HepG2 (cell line): Measurements from ENCODE around the gene SHANK3. TPM values are rescaled to one million over a fixed set of nuclear protein-coding genes. Genes with fewer than 3 reads are reported as not detected.

ENCODE experiments used
- EEA1 ChIP-seq: sonication (generic); formaldehyde crosslinking; IDR thresholded peaks from 2 replicates; pipeline ENCODE4 v1.5.1; 2020; ENCODE audit warnings: mild to moderate bottlenecking, missing genetic modification reagents, borderline replicate concordance
- FOSL1 ChIP-seq: sonication (generic); formaldehyde crosslinking; IDR thresholded peaks from 2 replicates; pipeline ENCODE4 v1.9.0; 2021; ENCODE audit warnings: missing genetic modification reagents, borderline replicate concordance
- FOSL2 ChIP-seq: sonication (generic); formaldehyde crosslinking; IDR thresholded peaks from 2 replicates; pipeline ENCODE4 v1.4.0; 2020; ENCODE audit warnings: missing genetic modification reagents
- GATAD1 ChIP-seq: IDR thresholded peaks from 2 replicates; pipeline ENCODE4 v1.6.1; 2016; ENCODE audit warnings: missing genetic modification reagents, missing compliant biosample characterization
- HMGXB3 ChIP-seq: sonication (generic); formaldehyde crosslinking; IDR thresholded peaks from 2 replicates; pipeline ENCODE4 v1.4.0; 2020; ENCODE audit warnings: missing genetic modification reagents, borderline replicate concordance
- KLF15 ChIP-seq: sonication (generic); formaldehyde crosslinking; IDR thresholded peaks from 2 replicates; pipeline ENCODE4 v1.8.1; 2023; ENCODE audit warnings: borderline replicate concordance, mild to moderate bottlenecking, inconsistent platforms, missing genetic modification reagents, mixed read lengths
- MNT ChIP-seq: fragments of 450-650 bp; IDR thresholded peaks from 2 replicates; pipeline ENCODE4 v1.6.1; 2016
- NFATC3 ChIP-seq: sonication (generic); formaldehyde crosslinking; IDR thresholded peaks from 2 replicates; pipeline ENCODE4 v1.5.1; 2020; ENCODE audit warnings: mild to moderate bottlenecking, missing genetic modification reagents
- POLR2AphosphoS5 ChIP-seq: IDR thresholded peaks from 2 replicates; pipeline ENCODE4 v1.6.1; 2012; ENCODE audit warnings: low read depth, low read length
- RXRB ChIP-seq: IDR thresholded peaks from 2 replicates; pipeline ENCODE4 v1.6.1; 2016; ENCODE audit warnings: borderline replicate concordance, missing genetic modification reagents, missing compliant biosample characterization
- SIX1 ChIP-seq: sonication (generic); formaldehyde crosslinking; IDR thresholded peaks from 2 replicates; pipeline ENCODE4 v1.4.0; 2020; ENCODE audit warnings: missing genetic modification reagents, borderline replicate concordance
- TBX2 ChIP-seq: sonication (generic); formaldehyde crosslinking; IDR thresholded peaks from 2 replicates; pipeline ENCODE4 v1.5.0; 2020; ENCODE audit warnings: missing genetic modification reagents, mild to moderate bottlenecking, borderline replicate concordance
- ZC3H13 ChIP-seq: sonication (generic); formaldehyde crosslinking; IDR thresholded peaks from 2 replicates; pipeline ENCODE4 v1.8.1; 2023; ENCODE audit warnings: mild to moderate bottlenecking, missing genetic modification reagents, moderate library complexity
- ZKSCAN1 ChIP-seq: fragments of 150-350 bp; IDR thresholded peaks from 2 replicates; pipeline ENCODE4 v1.6.1; 2014; ENCODE audit warnings: low read length
- ZNF264 ChIP-seq: sonication (generic); formaldehyde crosslinking; IDR thresholded peaks from 2 replicates; pipeline ENCODE4 v1.4.0; 2020; ENCODE audit warnings: missing genetic modification reagents
- ZNF282 ChIP-seq: fragments of 450-650 bp; IDR thresholded peaks from 2 replicates; pipeline ENCODE4 v1.6.1; 2018; ENCODE audit not compliant: partially characterized antibody
- ZNF414 ChIP-seq: sonication (generic); formaldehyde crosslinking; IDR thresholded peaks from 2 replicates; pipeline ENCODE4 v1.5.0; 2020; ENCODE audit warnings: missing genetic modification reagents
- ZNF615 ChIP-seq: sonication (generic); formaldehyde crosslinking; IDR thresholded peaks from 2 replicates; pipeline ENCODE4 v1.5.0; 2020; ENCODE audit warnings: mild to moderate bottlenecking, missing genetic modification reagents, borderline replicate concordance
- ZNF652 ChIP-seq: IDR thresholded peaks from 2 replicates; pipeline ENCODE4 v1.6.1; 2016; ENCODE audit warnings: low read depth, borderline replicate concordance
- ZNF75D ChIP-seq: sonication (generic); formaldehyde crosslinking; IDR thresholded peaks from 2 replicates; pipeline ENCODE4 v1.8.1; 2023; ENCODE audit warnings: missing genetic modification reagents, mild to moderate bottlenecking, borderline replicate concordance
- ZNF790 ChIP-seq: sonication (generic); formaldehyde crosslinking; IDR thresholded peaks from 2 replicates; pipeline ENCODE4 v1.8.0; 2022; ENCODE audit warnings: missing genetic modification reagents, mild to moderate bottlenecking, borderline replicate concordance
- ZSCAN31 ChIP-seq: sonication (generic); formaldehyde crosslinking; IDR thresholded peaks from 2 replicates; pipeline ENCODE4 v1.5.0; 2020; ENCODE audit warnings: low read depth, mild to moderate bottlenecking, missing genetic modification reagents
- polyA plus RNA-seq, 8 experiments: library from polyadenylated mRNA; depleted of rRNA in 3 of 8; stranded (reverse) in 7 of 8; unstranded in 1 of 8; fragments of >200 nt; fragmentation: Illumina TruSeq in 4 of 8; extraction: Trizol in 4 of 8; gene quantifications; 2 replicates each; pipeline versions ENCODE4 v1.2.1 to v1.2.3, GENCODE V29; 2011 to 2016; ENCODE audit warnings: low read depth in 4 of 8, missing spikeins in 1 of 8, mixed read lengths in 1 of 8; ENCODE audit not compliant: insufficient read depth in 1 of 8
- total RNA-seq, 5 experiments: library from RNA; depleted of rRNA; stranded (reverse); fragments of >200 nt; fragmentation: Illumina TruSeq; extraction: Trizol; gene quantifications; 2 replicates each; pipeline ENCODE4 v1.2.3, GENCODE V29; 2016; ENCODE audit warnings: low read depth in 1 of 5
- TF ChIP-seq, protein P1 (sequence below): sonication (generic); formaldehyde crosslinking; IDR thresholded peaks from 2 replicates; pipeline ENCODE4 v1.8.0; 2022; ENCODE audit warnings: mild to moderate bottlenecking, missing genetic modification reagents

The SHANK3 gene
- total and polyA plus RNA-seq, 2 of the 13 experiments (the other 11 are each of a cell fraction or from before 2014, with no cell fraction given) = 2.9 to 4.6 TPM

DNA sequence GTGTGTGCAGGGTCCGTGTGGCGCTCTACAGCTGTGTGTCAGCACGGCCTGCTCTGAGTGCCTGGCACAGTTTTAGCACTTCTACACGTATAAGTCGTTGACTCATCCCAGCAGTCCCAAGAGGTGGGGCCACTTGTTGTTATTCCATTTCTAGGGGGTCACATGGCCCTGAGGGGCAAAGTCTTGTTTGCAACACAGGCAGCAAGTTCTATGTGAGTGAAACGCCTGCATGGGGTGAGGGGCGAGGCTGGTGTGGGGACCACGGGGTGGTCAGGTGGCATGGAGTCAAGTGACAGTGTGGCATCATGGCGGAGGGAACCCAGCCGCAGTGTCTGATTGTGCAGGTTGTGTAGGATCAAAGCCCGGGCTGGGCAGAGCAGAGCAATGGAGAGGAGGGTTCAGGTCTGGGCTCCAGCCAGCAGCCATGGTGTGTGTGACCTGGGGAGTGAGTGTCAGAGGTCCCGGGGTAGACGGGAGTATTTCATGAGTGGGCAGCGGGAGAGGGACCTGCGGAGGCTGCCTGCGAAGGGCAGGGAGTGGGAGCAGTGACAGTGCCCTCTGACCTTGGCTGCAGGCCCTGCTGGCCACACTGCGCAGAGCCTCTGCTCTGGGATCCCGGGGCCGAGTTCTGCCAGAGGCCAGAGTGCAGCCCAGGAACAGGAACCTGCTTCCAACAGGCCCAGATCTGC, 27.9 kb downstream of the SHANK3 start (continued):
- no peak for TF ChIP-seq ZKSCAN1
- TF ChIP-seq ZNF414 = peak; percentile 85
- TF ChIP-seq RXRB (CRISPR knock-in tag) = peak; percentile 62
- TF ChIP-seq ZNF652 (CRISPR knock-in tag) = no peak
- TF ChIP-seq, protein P1, sequence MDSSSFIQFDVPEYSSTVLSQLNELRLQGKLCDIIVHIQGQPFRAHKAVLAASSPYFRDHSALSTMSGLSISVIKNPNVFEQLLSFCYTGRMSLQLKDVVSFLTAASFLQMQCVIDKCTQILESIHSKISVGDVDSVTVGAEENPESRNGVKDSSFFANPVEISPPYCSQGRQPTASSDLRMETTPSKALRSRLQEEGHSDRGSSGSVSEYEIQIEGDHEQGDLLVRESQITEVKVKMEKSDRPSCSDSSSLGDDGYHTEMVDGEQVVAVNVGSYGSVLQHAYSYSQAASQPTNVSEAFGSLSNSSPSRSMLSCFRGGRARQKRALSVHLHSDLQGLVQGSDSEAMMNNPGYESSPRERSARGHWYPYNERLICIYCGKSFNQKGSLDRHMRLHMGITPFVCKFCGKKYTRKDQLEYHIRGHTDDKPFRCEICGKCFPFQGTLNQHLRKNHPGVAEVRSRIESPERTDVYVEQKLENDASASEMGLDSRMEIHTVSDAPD (CRISPR knock-in tag) = peak; percentile 60; the same call in 1 of the 2 replicates
- peak; percentile 78 for TF ChIP-seq HMGXB3
- peak; percentile 74 for TF ChIP-seq POLR2AphosphoS5
- TF ChIP-seq ZNF264 (CRISPR knock-in tag) = peak; percentile 22; the same call in 1 of the 2 replicates
- no peak for TF ChIP-seq NFATC3 (CRISPR knock-in tag)
- TF ChIP-seq ZNF282 = peak; percentile 17
- TF ChIP-seq EEA1 (CRISPR knock-in tag) = no peak; the same call in 1 of the 2 replicates
- TF ChIP-seq ZSCAN31 (CRISPR knock-in tag) = 0 out of 2 replicates have a peak, but pooled peaks have one; percentile 14
- TF ChIP-seq MNT = peak; percentile 94
- TF ChIP-seq FOSL2 (CRISPR knock-in tag) = peak; percentile 93
- TF ChIP-seq SIX1 (CRISPR knock-in tag) = peak; percentile 63; the same call in 1 of the 2 replicates
- TF ChIP-seq ZNF790 = no peak
- no peak for TF ChIP-seq KLF15 (CRISPR knock-in tag)
- TF ChIP-seq ZNF75D (CRISPR knock-in tag) = no peak
- peak; percentile 85 for TF ChIP-seq GATAD1
- TF ChIP-seq FOSL1 = 0 out of 2 replicates have a peak, but pooled peaks have one; percentile 32
- peak; percentile 83 for TF ChIP-seq TBX2 (CRISPR knock-in tag)
- TF ChIP-seq ZNF615 (CRISPR knock-in tag) = no peak
- TF ChIP-seq ZC3H13 (CRISPR knock-in tag) = 0 out of 2 replicates have a peak, but pooled peaks have one; percentile 45
